GM12865 (cell line): ENCODE data around the gene SPATA7.

ENCODE experiments used
- DNase-seq: peaks from one replicate; pipeline ENCODE4 v3.0.0; 2010; ENCODE audit warnings: low read depth
- H3K4me3 ChIP-seq: 2 replicates; pipeline ENCODE4 v1.5.1; 2011; ENCODE audit warnings: mild to moderate bottlenecking, low read depth, low read length, control low read depth
- CTCF ChIP-seq: IDR thresholded peaks from 2 replicates; pipeline ENCODE4 v1.5.1; 2011; ENCODE audit warnings: low read length, control low read depth, low read depth, inconsistent platforms; ENCODE audit not compliant: insufficient read depth; ENCODE audit errors: missing control alignments

SPATA7 gene

DNA sequence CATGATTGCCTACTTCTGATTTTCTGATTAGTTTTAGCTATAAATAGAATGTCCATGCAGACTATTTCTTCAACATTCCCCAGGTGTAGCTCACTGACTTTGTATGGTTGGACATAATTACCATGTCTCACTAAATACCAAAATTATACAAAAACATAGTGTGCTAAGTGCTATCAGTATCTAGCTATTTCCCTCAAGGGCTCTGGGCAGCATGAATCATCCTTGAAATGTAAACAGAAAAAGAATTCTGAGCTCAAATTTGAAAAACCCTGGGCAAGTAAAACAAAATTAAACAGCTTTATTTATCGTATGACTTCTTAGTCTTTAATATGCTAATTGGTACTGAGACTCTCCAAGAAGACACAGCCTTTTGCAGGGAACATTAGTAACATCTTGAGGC lies 82.9 kb downstream of the SPATA7 start:
- no peak for TF ChIP-seq CTCF
- no peak overlapping the region for H3K4me3 ChIP-seq
- no peak for DNase-seq

GRCh38 chr14:88470542-88471440 lies 85.3 kb downstream of the SPATA7 start:
- no peak for TF ChIP-seq CTCF
- H3K4me3 ChIP-seq: no peak overlapping the region
- no peak for DNase-seq

- no peak for DNase-seq
- no peak for TF ChIP-seq CTCF
- no peak overlapping the region for H3K4me3 ChIP-seq
These were observed 88.3 kb downstream of the SPATA7 start for GRCh38 chr14:88473791-88474190.

GRCh38 chr14:88476214-88476774 lies 90.8 kb downstream of the SPATA7 start:
- no peak for TF ChIP-seq CTCF
- H3K4me3 ChIP-seq: no peak overlapping the region
- DNase-seq: no peak

DNA sequence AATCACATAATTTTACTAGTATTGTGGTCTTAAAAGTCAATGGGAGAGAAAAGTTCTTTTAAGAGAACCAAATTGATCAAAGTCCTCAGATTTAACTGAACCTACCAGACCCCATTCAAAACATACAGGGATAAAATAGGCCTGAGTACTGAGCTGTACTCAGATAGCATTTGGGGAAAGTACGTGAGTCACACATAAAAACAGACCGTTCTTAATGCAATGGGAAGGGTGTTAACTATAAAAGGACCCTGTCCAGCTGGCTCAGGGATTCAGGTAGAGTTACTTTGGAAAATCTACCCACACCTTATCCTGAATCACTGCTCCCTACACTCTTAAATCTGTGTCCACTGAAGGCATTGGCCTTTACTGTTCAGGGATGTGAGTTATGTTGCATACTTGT lies 91.4 kb downstream of the SPATA7 start:
- H3K4me3 ChIP-seq: no peak overlapping the region
- no peak for TF ChIP-seq CTCF
- DNase-seq: no peak

DNA sequence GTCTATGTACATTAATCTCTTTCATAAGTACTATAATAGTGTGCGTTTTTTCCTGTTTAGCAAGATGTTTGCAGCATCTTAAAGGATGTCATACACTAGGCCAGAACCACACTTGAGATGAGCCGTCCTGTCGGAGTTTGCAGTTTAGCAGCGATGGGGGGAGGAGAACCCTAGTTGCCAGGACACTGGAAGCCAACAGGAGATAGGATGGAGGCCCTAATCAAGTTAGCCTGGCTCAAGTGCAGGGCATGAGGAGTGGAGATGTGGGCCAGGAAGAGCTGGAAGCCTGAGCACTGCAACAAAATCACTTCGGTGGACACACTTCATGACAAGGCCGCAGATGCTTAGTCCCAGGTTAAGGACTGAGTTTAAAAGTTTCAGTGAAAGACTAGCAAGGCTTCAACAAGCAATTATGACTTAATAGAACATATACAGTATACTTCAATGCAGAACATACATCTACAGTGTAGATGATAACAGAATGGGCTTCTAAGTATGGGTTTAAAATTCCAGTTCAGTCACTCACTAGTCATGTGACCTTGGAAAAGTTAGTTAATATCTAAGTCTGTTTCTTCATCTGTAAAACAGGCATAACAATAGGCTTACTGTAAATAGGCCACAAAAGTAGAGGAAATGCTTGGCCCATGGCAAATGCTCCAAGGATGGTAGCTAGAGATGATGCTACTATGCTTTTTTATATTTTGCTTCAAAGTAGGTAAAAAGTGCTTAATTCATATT lies 92.2 kb downstream of the SPATA7 start:
- no peak overlapping the region for H3K4me3 ChIP-seq
- DNase-seq: no peak
- no peak for TF ChIP-seq CTCF
